HepG2 (cell line): Measurements from ENCODE around the gene KDM4B. TPM values are rescaled to one million over a fixed set of nuclear protein-coding genes. Genes with fewer than 3 reads are reported as not detected.

Experiments
- ATAC-seq: fragments of 200-7000 bp; cut with Tn5 transposase; 3 replicates; pipeline ENCODE4 v1.9.1; 2020; ENCODE audit warnings: mild to moderate bottlenecking, moderate library complexity
- BruUV-seq: library from RNA; stranded (reverse); fragments of 400-500 nt; replicated peaks from 2 replicates; lab custom pipeline; 2021; lab: Mats Ljungman, UMichigan
- CTCF ChIA-PET: fragments of 300-600 bp; formaldehyde crosslinking; extraction: SDS; loops from one replicate; lab custom pipeline; 2021; ENCODE audit warnings: low total read pairs, inconsistent platforms, low intra/inter-chr PET ratio; lab: Yijun Ruan, JAX
- POLR2A ChIA-PET: fragments of 350-600 bp; sonication (Branson Sonifier 250); formaldehyde crosslinking; loops from one replicate; lab custom pipeline; 2020; ENCODE audit warnings: antibody characterized with exemption, inconsistent platforms; lab: Yijun Ruan, JAX
- DNase-seq: peaks from one replicate; pipeline ENCODE4 v3.0.0-alpha.2; 2015; ENCODE audit warnings: low spot score
- FAIRE-seq: peaks from 3 replicates; lab custom pipeline; 2011; peaks lifted over from hg19 to GRCh38; lab: Jason Lieb, UNC
- H2AFZ ChIP-seq: one replicate; pipeline ENCODE4 v1.6.1; 2011; ENCODE audit warnings: low read length, inconsistent platforms
- H3K27ac ChIP-seq: fragments of 300-600 bp; 3 replicates; pipeline ENCODE4 v1.8.0; 2011; ENCODE audit warnings: mixed run types, mild to moderate bottlenecking, mixed read lengths, low read length, inconsistent platforms; ENCODE audit not compliant: insufficient read depth; ENCODE audit errors: extremely low read length
- H3K27me3 ChIP-seq, 2 experiments: fragments of 200-600 bp in 1 of 2; 2 replicates in 1 of 2; 3 replicates in 1 of 2; pipeline versions ENCODE4 v1.6.0 to v1.8.0; 2011; ENCODE audit warnings: low read length in 2 of 2, mild to moderate bottlenecking in 2 of 2, moderate library complexity in 2 of 2, inconsistent platforms in 1 of 2; ENCODE audit not compliant: insufficient read depth in 2 of 2, control insufficient read depth in 1 of 2
- H3K36me3 ChIP-seq, 2 experiments: fragments of 200-600 bp in 1 of 2; replicated peaks in 1 of 2; 2 replicates in 1 of 2; 3 replicates in 1 of 2; pipeline versions ENCODE4 v1.5.1 to v1.8.0; 2011; ENCODE audit warnings: low read length in 2 of 2, inconsistent platforms in 1 of 2; ENCODE audit not compliant: insufficient read depth in 2 of 2, control insufficient read depth in 1 of 2
- H3K4me1 ChIP-seq: 2 replicates; pipeline ENCODE4 v1.5.1; 2012; ENCODE audit warnings: low read length, inconsistent platforms; ENCODE audit not compliant: insufficient read depth
- H3K4me2 ChIP-seq: 2 replicates; pipeline ENCODE4 v1.6.0; 2011; ENCODE audit warnings: low read depth, low read length, inconsistent platforms
- H3K4me3 ChIP-seq, 3 experiments: fragments of 200-600 bp in 1 of 3; sonication (generic), shearing (Covaris generic) in 1 of 3; replicated peaks in 1 of 3; 2 replicates each; pipeline ENCODE4 v1.5.1; 2011 to 2016; ENCODE audit warnings: low read length in 3 of 3, inconsistent platforms in 2 of 3, low read depth in 2 of 3, mild to moderate bottlenecking in 2 of 3, control low read depth in 1 of 3, mixed read lengths in 1 of 3; ENCODE audit not compliant: insufficient read depth in 1 of 3
- H3K79me2 ChIP-seq: one replicate; pipeline ENCODE4 v1.6.1; 2011; ENCODE audit warnings: low read length, inconsistent platforms; ENCODE audit not compliant: insufficient read depth
- H3K9ac ChIP-seq: 2 replicates; pipeline ENCODE4 v1.6.0; 2011; ENCODE audit warnings: mild to moderate bottlenecking, low read depth, low read length, inconsistent platforms; ENCODE audit not compliant: insufficient read depth
- H3K9me3 ChIP-seq: 2 replicates; pipeline ENCODE4 v1.5.1; 2012; ENCODE audit warnings: mild to moderate bottlenecking, low read length
- H4K20me1 ChIP-seq: 2 replicates; pipeline ENCODE4 v1.6.0; 2011; ENCODE audit warnings: inconsistent platforms, mild to moderate bottlenecking, low read length, moderate library complexity; ENCODE audit not compliant: insufficient read depth
- AGO2 ChIP-seq: fragments of 200-400 bp; formaldehyde crosslinking; optimal IDR thresholded peaks from 2 replicates; pipeline ENCODE3; 2017; ENCODE audit warnings: mild to moderate bottlenecking, low read depth, low read length, moderate library complexity
- HDAC6 ChIP-seq: fragments of 200-600 bp; sonication (generic); IDR thresholded peaks from 2 replicates; pipeline ENCODE4 v1.7.0; 2017; ENCODE audit warnings: mild to moderate bottlenecking, antibody characterized with exemption, low read length, low read depth
- KLF12 ChIP-seq: sonication (generic); formaldehyde crosslinking; IDR thresholded peaks from 2 replicates; pipeline ENCODE4 v1.4.0; 2020; ENCODE audit warnings: missing genetic modification reagents, borderline replicate concordance
- POLR2G ChIP-seq: fragments of 200-400 bp; formaldehyde crosslinking; IDR thresholded peaks from 2 replicates; pipeline ENCODE4 v1.6.1; 2018; ENCODE audit warnings: mild to moderate bottlenecking, low read depth, low read length, moderate library complexity
- RBM39 ChIP-seq: fragments of 200-400 bp; formaldehyde crosslinking; IDR thresholded peaks from one replicate; pipeline ENCODE4 v1.6.1; 2018; ENCODE audit warnings: antibody characterized with exemption, mild to moderate bottlenecking, low read depth, low read length; ENCODE audit not compliant: poor library complexity, severe bottlenecking
- SMAD3 ChIP-seq: sonication (generic); formaldehyde crosslinking; IDR thresholded peaks from 2 replicates; pipeline ENCODE4 v1.4.0; 2020; ENCODE audit warnings: missing genetic modification reagents
- ZFP36L2 ChIP-seq: sonication (generic); formaldehyde crosslinking; IDR thresholded peaks from 2 replicates; pipeline ENCODE4 v1.4.0; 2020; ENCODE audit warnings: missing genetic modification reagents
- ZNF296 ChIP-seq: sonication (generic); formaldehyde crosslinking; conservative IDR thresholded peaks from 2 replicates; pipeline ENCODE4 v1.5.0; 2020; ENCODE audit warnings: mild to moderate bottlenecking, missing genetic modification reagents
- ZNF672 ChIP-seq: sonication (generic); formaldehyde crosslinking; IDR thresholded peaks from 2 replicates; pipeline ENCODE4 v1.8.1; 2022; ENCODE audit warnings: missing genetic modification reagents
- ZNF891 ChIP-seq: sonication (generic); formaldehyde crosslinking; IDR thresholded peaks from 2 replicates; pipeline ENCODE4 v1.5.0; 2020; ENCODE audit warnings: mild to moderate bottlenecking, missing genetic modification reagents
- WGBS: methylation state at CpG from one replicate; pipeline ENCODE4 v1.1.6; 2017; ENCODE audit warnings: low lambda C conversion rate; 5-methylcytosine and 5-hydroxymethylcytosine counted together
- in situ Hi-C: cut with HindIII; loops from 2 replicates; pipeline ENCODE4 v1.10.0; 2017; ENCODE audit warnings: low pct_unique_long_range_greater_than_20kb; ENCODE audit not compliant: extremely low pct_ligation_motif_present
- intact Hi-C: fragments of 100-400 bp; cut with micrococcal nuclease; formaldehyde crosslinking; loops from one replicate; pipeline ENCODE4 v1.10.0; 2022; ENCODE audit not compliant: unreplicated experiment
- polyA plus RNA-seq, 8 experiments: library from polyadenylated mRNA; depleted of rRNA in 3 of 8; stranded (reverse) in 7 of 8; unstranded in 1 of 8; fragments of >200 nt; fragmentation: Illumina TruSeq in 4 of 8; extraction: Trizol in 4 of 8; gene quantifications; 2 replicates each; pipeline versions ENCODE4 v1.2.1 to v1.2.3, GENCODE V29; 2011 to 2016; ENCODE audit warnings: low read depth in 4 of 8, missing spikeins in 1 of 8, mixed read lengths in 1 of 8; ENCODE audit not compliant: insufficient read depth in 1 of 8
- total RNA-seq, 5 experiments: library from RNA; depleted of rRNA; stranded (reverse); fragments of >200 nt; fragmentation: Illumina TruSeq; extraction: Trizol; gene quantifications; 2 replicates each; pipeline ENCODE4 v1.2.3, GENCODE V29; 2016; ENCODE audit warnings: low read depth in 1 of 5

KDM4B gene
- total and polyA plus RNA-seq, 2 of the 13 experiments (the other 11 are each of a cell fraction or from before 2014, with no cell fraction given), result 4.9 to 14.6 TPM

DNA sequence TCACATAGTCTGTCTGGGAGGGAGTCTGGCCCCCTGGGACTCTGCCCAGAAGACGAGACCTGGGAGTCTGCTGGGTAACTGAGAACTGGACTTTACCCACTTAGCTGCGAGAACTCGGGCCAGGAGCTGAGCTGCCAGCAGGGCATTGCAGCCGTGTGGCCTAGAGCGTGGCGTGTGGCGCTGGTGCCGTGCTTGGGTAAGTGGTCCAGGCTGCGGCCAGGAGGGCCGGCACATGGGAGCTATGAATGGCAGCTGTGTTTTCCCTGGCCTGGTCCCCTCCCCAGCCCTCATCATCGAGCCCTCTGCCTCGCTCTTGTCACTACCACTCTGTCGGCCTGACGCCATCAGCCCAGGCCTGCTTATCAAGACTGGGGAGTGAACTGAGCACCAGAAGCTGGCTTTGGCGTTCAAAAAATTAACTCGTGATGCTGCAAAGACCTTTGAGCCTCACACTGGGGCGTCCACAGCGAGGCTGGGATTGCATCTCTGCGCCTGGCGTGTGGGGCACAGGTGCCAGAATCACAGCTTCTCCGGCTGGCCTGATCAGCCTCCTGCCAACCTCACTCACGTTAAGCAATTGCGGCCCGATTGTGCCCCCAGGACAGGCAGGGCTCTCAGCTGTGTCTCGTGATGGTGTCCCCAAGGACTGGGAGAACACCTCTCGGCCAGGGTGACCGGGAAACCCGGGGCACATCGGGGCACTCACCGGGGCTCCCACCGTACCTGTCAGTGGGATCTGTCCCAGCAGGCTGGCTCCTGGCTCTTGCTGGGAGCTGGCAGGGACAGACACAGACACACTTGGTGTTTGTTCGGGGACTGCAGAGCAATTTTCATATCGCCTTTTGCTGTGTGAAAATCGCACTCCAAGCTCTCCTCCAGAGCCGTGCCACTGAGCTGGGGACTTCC, 85.9 kb downstream of the KDM4B start:
- Histone ChIP-seq H3K4me1 (no peaks in the 10 kb centered on the region), H2AFZ (no peak overlapping the region), H3K4me2 (no peak overlapping the region), H3K4me3 (no peak overlapping the region), H3K27ac (no peak overlapping the region), H3K9ac (no peak overlapping the region), H3K36me3 (peaks cover 15 to 25% of the 10 kb centered on the region in 2 experiments; a peak in 3 of 5 replicates), H3K79me2 (no peaks in the 10 kb centered on the region), H4K20me1 (peaks cover 6% of the 10 kb centered on the region; the same call in 1 of the 2 replicates), H3K9me3 (no peaks in the 10 kb centered on the region), H3K27me3 (no peaks in the 10 kb centered on the region)
- FAIRE-seq (no peak), ATAC-seq (no peak), DNase-seq (no peak)
- WGBS, result 97% methylated on average over 11 of the region's 35 CpGs
- TF ChIP-seq ZFP36L2 (CRISPR knock-in tag) (no peak), POLR2G (no peak), AGO2 (peak; percentile 18), ZNF891 (CRISPR knock-in tag) (0 out of 2 replicates have a peak, but pooled peaks have one; percentile 22), SMAD3 (CRISPR knock-in tag) (no peak), RBM39 (no peak), ZNF672 (CRISPR knock-in tag) (no peak), ZNF296 (CRISPR knock-in tag) (no peak)
- BruUV-seq, result no TSS peak
- ChIA-PET CTCF (no interaction called here), POLR2A (no interaction called here)
- in situ Hi-C loops, result no loop called here
- intact Hi-C loops, result no loop called here

DNA sequence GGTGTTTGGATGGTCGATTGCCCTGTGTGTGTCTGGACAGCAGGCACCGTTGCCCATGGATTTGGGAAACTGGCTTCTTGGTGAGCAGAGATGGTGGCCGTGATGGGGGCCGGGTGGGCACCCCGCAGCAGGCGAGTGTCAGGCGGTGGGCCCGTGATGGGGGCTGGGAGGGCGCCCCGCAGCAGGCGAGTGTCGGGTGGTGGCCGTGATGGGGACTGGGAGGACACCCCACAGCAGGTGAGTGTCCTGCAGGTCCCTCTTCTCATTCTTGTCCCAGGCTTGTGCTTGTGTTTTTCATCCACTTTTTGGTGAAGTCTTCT, 86.5 kb downstream of the KDM4B start:
- no peak overlapping the region for H3K27ac ChIP-seq
- no peak overlapping the region for H3K4me3 ChIP-seq
- H3K4me1 ChIP-seq, result no peaks in the 10 kb centered on the region
- in situ Hi-C loops, result no loop called here
- peaks cover 3% of the 10 kb centered on the region; the same call in 1 of the 2 replicates for H4K20me1 ChIP-seq
- no peak overlapping the region for H3K4me2 ChIP-seq
- H3K36me3 ChIP-seq, result peaks cover 11 to 20% of the 10 kb centered on the region in 2 experiments; a peak in 3 of 5 replicates
- FAIRE-seq (no peak), DNase-seq (no peak), ATAC-seq (no peak)
- H3K9me3 ChIP-seq, result no peaks in the 10 kb centered on the region
- peak; percentile 32 for TF ChIP-seq AGO2
- no peak for TF ChIP-seq HDAC6
- TF ChIP-seq KLF12 (CRISPR knock-in tag), result no peak
- POLR2A ChIA-PET, result no interaction called here
- no peaks in the 10 kb centered on the region for H3K27me3 ChIP-seq
- H3K9ac ChIP-seq, result no peak overlapping the region
- no TSS peak for BruUV-seq
- 89% methylated on average over 7 of the region's 13 CpGs for WGBS
- intact Hi-C loops, result no loop called here
- H2AFZ ChIP-seq, result no peak overlapping the region
- CTCF ChIA-PET, result no interaction called here
- H3K79me2 ChIP-seq, result no peaks in the 10 kb centered on the region
